ENCODE data around the gene UQCRC2.

- no peak for TF ChIP-seq POLR2A (IDR thresholded peaks at IDR 0.05; ENCODE audit: low read depth, low read length)
- no peak for TF ChIP-seq TAF1 (IDR thresholded peaks at IDR 0.05; ENCODE audit: low read depth, low read length)
- TF ChIP-seq POLR2AphosphoS5 (IDR thresholded peaks at IDR 0.05; ENCODE audit: low read depth, low read length), result no peak
- no peak for TF ChIP-seq POU2F2 (IDR thresholded peaks at IDR 0.05; ENCODE audit: low read depth, low read length)
- no peak for TF ChIP-seq PAX5 (IDR thresholded peaks at IDR 0.05; ENCODE audit: insufficient read depth, low read length, severe bottlenecking)
These were observed 74.5 kb downstream of the UQCRC2 start for GRCh38 chr16:22027633-22028032.
